ENCODE measurements around the gene MOGAT1.

The MOGAT1 gene

DNA sequence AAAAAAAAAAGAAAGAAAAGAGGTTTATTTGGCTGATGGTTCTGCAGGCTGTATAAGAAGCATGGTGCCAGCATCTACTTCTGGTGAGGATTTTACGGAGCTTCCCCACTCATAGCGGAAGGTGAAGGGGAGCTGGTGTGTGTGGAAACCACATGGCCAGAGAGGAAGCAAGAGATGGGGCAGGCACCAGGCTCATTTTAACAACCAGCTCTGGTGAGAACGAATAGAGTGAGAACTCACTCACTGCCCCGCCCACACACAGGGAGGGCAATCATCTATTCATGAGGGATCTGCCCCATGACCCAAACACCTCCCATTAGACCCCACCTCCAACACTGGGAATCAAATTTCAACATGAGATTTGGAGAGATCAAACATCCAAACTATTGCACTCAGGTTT is 68.5 kb downstream of the MOGAT1 start:
- H3K9me3 Mint-ChIP-seq, result peaks cover 9% of the 10 kb centered on the region
- DNase-seq, result no peak
- no peaks in the 10 kb centered on the region for H3K27me3 Mint-ChIP-seq (ENCODE audit: low read depth, poor library complexity)
- no peaks in the 10 kb centered on the region for H3K36me3 Mint-ChIP-seq (ENCODE audit: low read depth)
- no peak overlapping the region for H3K27ac Mint-ChIP-seq
- peaks cover 31% of the 10 kb centered on the region for H3K4me1 Mint-ChIP-seq
- TF ChIP-seq, protein P1, sequence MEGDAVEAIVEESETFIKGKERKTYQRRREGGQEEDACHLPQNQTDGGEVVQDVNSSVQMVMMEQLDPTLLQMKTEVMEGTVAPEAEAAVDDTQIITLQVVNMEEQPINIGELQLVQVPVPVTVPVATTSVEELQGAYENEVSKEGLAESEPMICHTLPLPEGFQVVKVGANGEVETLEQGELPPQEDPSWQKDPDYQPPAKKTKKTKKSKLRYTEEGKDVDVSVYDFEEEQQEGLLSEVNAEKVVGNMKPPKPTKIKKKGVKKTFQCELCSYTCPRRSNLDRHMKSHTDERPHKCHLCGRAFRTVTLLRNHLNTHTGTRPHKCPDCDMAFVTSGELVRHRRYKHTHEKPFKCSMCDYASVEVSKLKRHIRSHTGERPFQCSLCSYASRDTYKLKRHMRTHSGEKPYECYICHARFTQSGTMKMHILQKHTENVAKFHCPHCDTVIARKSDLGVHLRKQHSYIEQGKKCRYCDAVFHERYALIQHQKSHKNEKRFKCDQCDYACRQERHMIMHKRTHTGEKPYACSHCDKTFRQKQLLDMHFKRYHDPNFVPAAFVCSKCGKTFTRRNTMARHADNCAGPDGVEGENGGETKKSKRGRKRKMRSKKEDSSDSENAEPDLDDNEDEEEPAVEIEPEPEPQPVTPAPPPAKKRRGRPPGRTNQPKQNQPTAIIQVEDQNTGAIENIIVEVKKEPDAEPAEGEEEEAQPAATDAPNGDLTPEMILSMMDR (IDR thresholded peaks at IDR 0.05), result no peak
- no peak overlapping the region for H3K4me3 Mint-ChIP-seq

DNA sequence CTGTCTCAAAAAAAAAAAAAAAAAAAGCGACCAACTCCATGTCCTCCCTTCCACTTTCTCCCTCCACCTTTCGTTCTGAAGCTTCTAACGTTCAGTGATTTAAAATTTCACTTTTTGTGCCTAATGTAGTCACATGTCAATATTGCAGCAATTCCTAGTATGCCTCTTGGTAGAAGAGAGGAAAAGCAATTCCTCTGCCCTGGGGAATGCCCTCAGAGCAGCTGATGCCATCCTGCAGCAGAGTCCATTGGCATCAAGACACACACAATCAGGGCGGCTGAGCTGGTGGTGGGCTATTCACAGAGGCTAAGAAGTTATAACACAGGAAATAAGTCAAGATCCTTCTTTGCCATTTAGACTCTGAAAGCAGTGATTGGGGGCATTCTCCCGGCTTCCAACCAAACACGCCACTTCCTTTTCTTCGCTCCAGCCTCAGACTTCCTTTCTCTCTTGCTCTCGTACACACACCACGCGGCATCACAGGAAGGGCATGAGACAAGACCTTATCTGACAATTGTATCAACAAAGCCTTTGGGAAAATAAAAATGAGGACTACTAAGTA is 71.9 kb downstream of the MOGAT1 start:
- no peaks in the 10 kb centered on the region for H3K27me3 Mint-ChIP-seq (ENCODE audit: low read depth, poor library complexity)
- peak overlapping the region; percentile 38 for H3K27ac Mint-ChIP-seq
- TF ChIP-seq, protein P1 (IDR thresholded peaks at IDR 0.05), result no peak
- no peak for DNase-seq
- H3K36me3 Mint-ChIP-seq (ENCODE audit: low read depth), result no peaks in the 10 kb centered on the region
- H3K4me3 Mint-ChIP-seq, result no peak overlapping the region
- peaks cover 64% of the 10 kb centered on the region for H3K4me1 Mint-ChIP-seq
- peaks cover 9% of the 10 kb centered on the region for H3K9me3 Mint-ChIP-seq

DNA sequence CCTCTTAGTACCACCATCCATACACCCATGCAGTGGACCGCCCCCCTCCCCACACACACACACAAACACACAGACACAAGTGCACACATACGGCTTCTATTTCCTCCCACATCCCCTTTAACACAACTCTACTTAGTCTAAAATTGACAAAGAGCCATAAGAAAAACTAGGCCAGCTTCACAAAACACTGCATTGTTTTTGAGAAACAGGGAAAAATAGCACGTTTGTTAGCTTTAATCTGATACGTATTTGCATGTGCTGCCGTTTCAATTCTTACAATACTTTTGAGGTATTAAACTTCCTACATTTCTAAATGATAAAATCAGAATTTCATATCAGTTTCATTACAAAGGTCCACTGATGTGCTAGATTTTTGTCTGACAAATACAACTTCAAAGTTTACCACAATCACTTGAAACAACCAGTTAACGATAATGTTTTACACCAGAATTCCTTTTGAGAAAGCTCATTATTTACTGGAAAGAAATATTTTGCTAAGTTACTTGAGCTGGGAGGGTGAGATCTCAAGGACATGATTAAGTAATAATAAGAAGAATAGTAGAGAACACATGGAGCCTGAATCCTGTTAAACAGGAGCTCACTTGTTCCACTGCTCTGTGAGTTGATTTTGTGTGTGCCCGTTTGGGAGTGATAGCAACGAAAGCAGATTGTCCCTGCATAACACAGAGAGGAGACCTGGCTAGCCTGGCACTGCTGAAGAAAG is 74.5 kb downstream of the MOGAT1 start:
- H3K27ac Mint-ChIP-seq, result no peak overlapping the region
- DNase-seq, result no peak
- H3K9me3 Mint-ChIP-seq, result peaks cover under 1% of the 10 kb centered on the region
- peaks cover 51% of the 10 kb centered on the region for H3K4me1 Mint-ChIP-seq
- H3K27me3 Mint-ChIP-seq (ENCODE audit: low read depth, poor library complexity), result no peaks in the 10 kb centered on the region
- H3K4me3 Mint-ChIP-seq, result no peak overlapping the region
- TF ChIP-seq, protein P1 (IDR thresholded peaks at IDR 0.05), result no peak
- peaks cover under 1% of the 10 kb centered on the region for H3K36me3 Mint-ChIP-seq (ENCODE audit: low read depth)

DNA sequence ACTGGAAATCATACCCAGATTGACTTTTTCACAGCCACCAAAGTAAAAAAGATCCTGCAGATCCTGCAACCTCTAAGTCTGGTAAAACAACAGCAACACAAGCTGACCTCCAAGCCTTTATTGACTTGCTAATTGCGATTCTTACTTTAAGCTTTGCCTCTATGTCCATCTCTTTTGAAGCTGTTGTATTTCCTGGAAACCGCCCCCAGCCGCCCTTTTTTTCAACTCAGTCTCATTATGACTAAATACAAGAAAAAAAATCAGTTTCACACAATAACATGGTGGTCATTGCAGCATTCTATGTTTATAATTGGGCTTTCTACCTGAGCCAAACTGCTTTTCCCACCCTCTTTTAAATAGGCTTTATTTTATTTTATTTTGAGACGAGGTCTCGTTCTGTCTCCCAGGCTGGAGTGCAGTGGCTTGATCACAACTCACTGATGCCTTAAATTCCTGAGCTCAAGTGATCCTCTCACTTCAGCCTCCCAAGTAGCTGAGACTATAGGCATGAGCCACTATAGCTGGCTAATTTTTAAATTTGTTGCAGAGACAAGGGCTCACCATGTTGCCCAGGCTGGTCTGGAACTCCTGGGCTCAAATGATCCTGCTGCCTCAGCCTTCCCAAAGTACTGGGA is 76.2 kb downstream of the MOGAT1 start:
- TF ChIP-seq, protein P1 (IDR thresholded peaks at IDR 0.05), result no peak
- H3K4me3 Mint-ChIP-seq, result no peak overlapping the region
- peaks cover 68% of the 10 kb centered on the region for H3K4me1 Mint-ChIP-seq
- peaks cover 3% of the 10 kb centered on the region for H3K9me3 Mint-ChIP-seq
- no peak overlapping the region for H3K27ac Mint-ChIP-seq
- no peaks in the 10 kb centered on the region for H3K27me3 Mint-ChIP-seq (ENCODE audit: low read depth, poor library complexity)
- no peak for DNase-seq
- peaks cover 7% of the 10 kb centered on the region for H3K36me3 Mint-ChIP-seq (ENCODE audit: low read depth)

DNA sequence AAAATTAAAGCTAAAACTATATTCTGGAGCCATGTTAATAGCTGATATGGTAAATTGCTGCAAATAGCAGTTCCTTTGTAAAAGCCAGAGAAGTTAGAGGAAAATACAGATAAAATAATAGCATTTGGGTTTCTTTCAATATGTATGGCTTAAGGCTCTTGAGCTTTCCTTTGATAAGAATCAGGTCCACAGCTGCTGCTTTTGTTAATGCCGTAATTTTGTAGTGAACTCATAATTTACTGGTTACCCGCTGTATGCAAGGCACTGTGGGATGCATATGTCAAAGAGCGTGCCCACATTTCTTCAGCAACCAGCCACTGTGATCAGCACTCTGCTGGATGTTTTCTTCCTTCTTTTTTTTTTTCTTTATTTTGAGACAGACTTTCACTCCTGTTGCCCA is 79.1 kb downstream of the MOGAT1 start:
- H3K27ac Mint-ChIP-seq, result no peak overlapping the region
- peaks cover 74% of the 10 kb centered on the region for H3K4me1 Mint-ChIP-seq
- H3K9me3 Mint-ChIP-seq, result peaks cover 3% of the 10 kb centered on the region
- peaks cover 7% of the 10 kb centered on the region for H3K36me3 Mint-ChIP-seq (ENCODE audit: low read depth)
- TF ChIP-seq, protein P1 (IDR thresholded peaks at IDR 0.05), result no peak
- peaks cover 4% of the 10 kb centered on the region for H3K27me3 Mint-ChIP-seq (ENCODE audit: low read depth, poor library complexity)
- no peak for DNase-seq
- H3K4me3 Mint-ChIP-seq, result no peak overlapping the region

Measured in nephron progenitor cell (in vitro differentiated cells).